Liver (tissue), 9 donors: Measurements from ENCODE around the gene ANKRD18B. TPM values are rescaled to one million over a fixed set of nuclear protein-coding genes. Genes with fewer than 3 reads are reported as not detected.
"Not testable (repeated sequence)": the region's sequence is repeated elsewhere in the genome, so short reads cannot be mapped to it uniquely, and the experiment has no call there.

Experiments
- DNase-seq: peaks from one replicate; pipeline ENCODE4 v3.0.0-alpha.2; 2017; ENCODE audit warnings: low spot score
- H3K27ac ChIP-seq, 2 donors: one replicate each; pipeline ENCODE4 v1.7.0; 2013; ENCODE audit warnings: inconsistent platforms in 2 of 2, low read length in 2 of 2, control low read depth in 1 of 2, low read depth in 1 of 2, mild to moderate bottlenecking in 1 of 2
- H3K27me3 ChIP-seq, 4 donors: one replicate each; pipeline versions ENCODE4 v1.6.1 to v1.7.0; 2013; ENCODE audit warnings: low read length in 3 of 4, inconsistent platforms in 1 of 4, mild to moderate bottlenecking in 1 of 4, moderate library complexity in 1 of 4; ENCODE audit not compliant: control insufficient read depth in 4 of 4, insufficient read depth in 4 of 4
- H3K36me3 ChIP-seq, 4 donors: one replicate each; pipeline versions ENCODE4 v1.6.1 to v1.7.0; 2013; ENCODE audit warnings: low read length in 3 of 4, mild to moderate bottlenecking in 3 of 4, low read depth in 1 of 4, moderate library complexity in 1 of 4; ENCODE audit not compliant: control insufficient read depth in 4 of 4, insufficient read depth in 3 of 4
- H3K4me1 ChIP-seq, 4 donors: one replicate each; pipeline versions ENCODE4 v1.6.1 to v1.7.0; 2013; ENCODE audit warnings: low read length in 3 of 4, mild to moderate bottlenecking in 3 of 4, moderate library complexity in 1 of 4; ENCODE audit not compliant: control insufficient read depth in 4 of 4, insufficient read depth in 4 of 4
- H3K4me3 ChIP-seq, 3 donors: one replicate each; pipeline versions ENCODE4 v1.6.1 to v1.7.0; 2013; ENCODE audit warnings: low read length in 3 of 3, control low read depth in 1 of 3, low read depth in 1 of 3, mild to moderate bottlenecking in 1 of 3
- H3K9ac ChIP-seq, 2 donors: one replicate each; pipeline ENCODE4 v1.7.0; 2013; ENCODE audit warnings: low read length in 2 of 2, mild to moderate bottlenecking in 2 of 2, moderate library complexity in 2 of 2, control low read depth in 1 of 2, low read depth in 1 of 2
- H3K9me3 ChIP-seq, 4 donors: one replicate each; pipeline versions ENCODE4 v1.6.1 to v1.7.0; 2013; ENCODE audit warnings: low read length in 3 of 4; ENCODE audit not compliant: control insufficient read depth in 4 of 4
- CTCF ChIP-seq: fragments of 150-350 bp; IDR thresholded peaks from 2 replicates; pipeline ENCODE4 v1.5.1; 2017; ENCODE audit warnings: improper control_type of control experiment, low read depth, low read length; ENCODE audit not compliant: missing input control
- EGR1 ChIP-seq, 2 donors: IDR thresholded peaks; 2 replicates each; pipeline ENCODE4 v1.6.1; 2016 to 2018; ENCODE audit warnings: antibody characterized with exemption in 2 of 2, low read depth in 2 of 2
- FOXA1 ChIP-seq: IDR thresholded peaks from 2 replicates; pipeline ENCODE4 v1.6.1; 2016; ENCODE audit warnings: antibody characterized with exemption
- FOXA2 ChIP-seq: IDR thresholded peaks from 2 replicates; pipeline ENCODE4 v1.6.1; 2016; ENCODE audit warnings: antibody characterized with exemption
- HNF4A ChIP-seq, 2 donors: conservative IDR thresholded peaks; 2 replicates each; pipeline ENCODE4 v1.6.1; 2016; ENCODE audit warnings: antibody characterized with exemption in 2 of 2, mild to moderate bottlenecking in 2 of 2
- HNF4G ChIP-seq: IDR thresholded peaks from 2 replicates; pipeline ENCODE4 v1.6.1; 2016; ENCODE audit warnings: antibody characterized with exemption
- JUND ChIP-seq, 2 donors: IDR thresholded peaks; 2 replicates each; pipeline ENCODE4 v1.6.1; 2016; ENCODE audit warnings: antibody characterized with exemption in 2 of 2
- MAX ChIP-seq: IDR thresholded peaks from 2 replicates; pipeline ENCODE4 v1.6.1; 2016; ENCODE audit warnings: antibody characterized with exemption
- NR2F2 ChIP-seq: IDR thresholded peaks from 2 replicates; pipeline ENCODE4 v1.6.1; 2016; ENCODE audit warnings: antibody characterized with exemption
- RAD21 ChIP-seq, 2 donors: IDR thresholded peaks; 2 replicates each; pipeline ENCODE4 v1.6.1; 2016; ENCODE audit warnings: antibody characterized with exemption in 2 of 2, mild to moderate bottlenecking in 2 of 2
- REST ChIP-seq: IDR thresholded peaks from 2 replicates; pipeline ENCODE4 v1.6.1; 2016; ENCODE audit warnings: antibody characterized with exemption, mild to moderate bottlenecking
- YY1 ChIP-seq: IDR thresholded peaks from 2 replicates; pipeline ENCODE4 v1.6.1; 2016; ENCODE audit warnings: antibody characterized with exemption, mild to moderate bottlenecking
- WGBS: extraction: QIAGEN DNeasy Blood & Tissue Kit; methylation state at CpG from one replicate; pipeline ENCODE4 v1.1.7; 2013; 5-methylcytosine and 5-hydroxymethylcytosine counted together
- polyA plus RNA-seq, 2 donors: library from polyadenylated mRNA; stranded (reverse) in 1 of 2; unstranded in 1 of 2; fragments of 200-250 nt in 1 of 2; fragments of >200 nt in 1 of 2; fragmentation: Nextera tagmentation in 1 of 2; extraction: Ambion mirVana in 1 of 2; gene quantifications; one replicate each; pipeline versions ENCODE4 v1.2.1 to v1.2.3, GENCODE V29; 2013 to 2015
- total RNA-seq, 2 donors: library from RNA; depleted of rRNA; stranded (reverse); fragments of >200 nt; gene quantifications; one replicate each; pipeline ENCODE4 v1.2.3, GENCODE V29; 2014
- donor health status: healthy.
- donor health status: healthy.
- donor health status: healthy.
- donor health status: healthy.
- donor health status: healthy.

The ANKRD18B gene
- total RNA-seq: 1 to 10 TPM in 1 of 2 donors, under 1 TPM in 1; 0.59 to 1.9 TPM
- polyA plus RNA-seq: under 1 TPM in 1 of 2 donors, not detected in 1; 0.01 TPM

- H3K27me3 ChIP-seq, H3K9me3 ChIP-seq, H3K27ac ChIP-seq, H3K9ac ChIP-seq, H3K36me3 ChIP-seq: not testable (repeated sequence)
- peak; percentile 82 for DNase-seq
- Histone ChIP-seq H3K4me1 (peaks cover 5 to 16% (median 9%) of the 10 kb centered on the region in 4 donors), H3K4me3 (peak within 1 kb of the TSS in 2 of 3 donors; percentile 36 to 43)
- 4% methylated on average over 73 of the region's 73 CpGs for WGBS
- TF ChIP-seq RAD21 (IDR thresholded peaks at IDR 0.05) (peak; percentile 44 to 59), CTCF (peak; percentile 32)
Observed at GRCh38 chr9:33523397-33524305, at the start of gene ANKRD18B. Gene ANKRD18B (plus strand): TSS chr9:33524251. CDS start chr9:33524490, 239 bp downstream.

- H3K9me3 ChIP-seq: no peaks in the 10 kb centered on the region
- 97% methylated on average over 1 of the region's 1 CpG for WGBS
- no peak for DNase-seq
- no peaks in the 10 kb centered on the region for H3K27me3 ChIP-seq
- H3K4me1 ChIP-seq: peaks cover 3 to 20% (median 14%) of the 10 kb centered on the region in 4 donors
- no peak overlapping the region for H3K4me3 ChIP-seq
- H3K27ac ChIP-seq: no peak overlapping the region
- TF ChIP-seq JUND (IDR thresholded peaks at IDR 0.05): no peak
- no peak for TF ChIP-seq NR2F2
- no peak for TF ChIP-seq MAX
- no peak overlapping the region for H3K9ac ChIP-seq
- H3K36me3 ChIP-seq: peaks cover 0 to 11% (median 7%) of the 10 kb centered on the region in 4 donors
Observed at GRCh38 chr9:33475357-33475756, 48.7 kb upstream of the ANKRD18B start.

- no peak overlapping the region for H3K4me3 ChIP-seq
- 95% methylated on average over 10 of the region's 10 CpGs for WGBS
- no peak overlapping the region for H3K9ac ChIP-seq
- no peak overlapping the region for H3K27ac ChIP-seq
- H3K36me3 ChIP-seq: peaks cover 0 to 6% (median 4%) of the 10 kb centered on the region in 4 donors
- peaks cover 3 to 20% (median 14%) of the 10 kb centered on the region in 4 donors for H3K4me1 ChIP-seq
- H3K27me3 ChIP-seq: no peaks in the 10 kb centered on the region
- TF ChIP-seq FOXA2 (no peak), YY1 (no peak), HNF4G (no peak), HNF4A (conservative IDR thresholded peaks at IDR 0.05) (no peak)
- DNase-seq: no peak
- H3K9me3 ChIP-seq: no peaks in the 10 kb centered on the region
Observed at GRCh38 chr9:33476503-33476902, 47.5 kb upstream of the ANKRD18B start.

GRCh38 chr9:33480106-33480505, 43.9 kb upstream of the ANKRD18B start:
- Histone ChIP-seq H3K36me3 (peaks cover 0 to 3% (median 0%) of the 10 kb centered on the region in 4 donors), H3K9ac (no peak overlapping the region), H3K27ac (no peak overlapping the region), H3K4me3 (no peak overlapping the region), H3K4me1 (no peaks in the 10 kb centered on the region), H3K9me3 (no peaks in the 10 kb centered on the region), H3K27me3 (no peaks in the 10 kb centered on the region)
- DNase-seq: no peak
- TF ChIP-seq HNF4A (conservative IDR thresholded peaks at IDR 0.05) (no peak), REST (no peak), FOXA1 (no peak), NR2F2 (no peak), EGR1 (IDR thresholded peaks at IDR 0.05; ENCODE audit: low read depth in 2 of 2) (no peak)
- WGBS: 81% methylated on average over 2 of the region's 2 CpGs
